Pancreas (tissue), 10 donors: ENCODE measurements around the gene DKK3. TPM values are rescaled to one million over a fixed set of nuclear protein-coding genes. Genes with fewer than 3 reads are reported as not detected.

ENCODE experiments used
- ATAC-seq, 4 donors: fragments of 200-7000 bp; cut with Tn5 transposase; one replicate each; pipeline versions ENCODE4 v1.8.0 to v1.9.1; 2020; ENCODE audit warnings: mild to moderate bottlenecking in 4 of 4, moderate library complexity in 4 of 4
- DNase-seq, 6 donors: peaks; one replicate each; pipeline ENCODE4 v3.0.0-alpha.2; 2020
- FAIRE-seq: peaks from 2 replicates; lab custom pipeline; 2012; peaks lifted over from hg19 to GRCh38; lab: Jason Lieb, UNC
- H3K27ac ChIP-seq, 4 donors: fragments of 200-600 bp; sonication (generic); 1 replicate in 3 of 4; 2 replicates in 1 of 4; pipeline versions ENCODE4 v1.5.0 to v1.8.0; 2020
- H3K27me3 ChIP-seq, 4 donors: fragments of 200-600 bp; one replicate each; pipeline ENCODE4 v1.8.0; 2021
- H3K36me3 ChIP-seq, 3 donors: fragments of 200-600 bp; sonication (generic) in 1 of 3; one replicate each; pipeline versions ENCODE4 v1.5.0 to v1.8.0; 2020 to 2021
- H3K4me1 ChIP-seq, 3 donors: fragments of 200-600 bp; one replicate each; pipeline ENCODE4 v1.8.0; 2021
- H3K4me3 ChIP-seq, 4 donors: fragments of 200-600 bp; sonication (generic) in 2 of 4; one replicate each; pipeline versions ENCODE4 v1.5.0 to v1.8.0; 2020 to 2021
- H3K9me3 ChIP-seq, 4 donors: fragments of 200-600 bp; one replicate each; pipeline ENCODE4 v1.8.0; 2021
- WGBS, 2 donors: extraction: QIAGEN DNeasy Blood & Tissue Kit; methylation state at CpG; one replicate each; pipeline ENCODE4 v1.1.7; 2013; 5-methylcytosine and 5-hydroxymethylcytosine counted together
- intact Hi-C, 3 donors: fragments of 100-400 bp; cut with DNase I; formaldehyde crosslinking; loops; one replicate each; pipeline versions ENCODE4 v1.11.1 to v1.14.2; 2022
- polyA plus RNA-seq, 2 donors: library from polyadenylated mRNA; stranded (reverse); fragments of 200-250 nt; gene quantifications; one replicate each; pipeline ENCODE4 v1.2.3, GENCODE V29; 2013
- total RNA-seq, 6 donors: library from RNA; stranded (reverse); fragmentation: NEBNext Ultra II Directional in 4 of 6; extraction: Animal tissue kit (Norgen Biotek cat#: 25700) in 4 of 6; gene quantifications; one replicate each; pipeline versions ENCODE4 v1.2.1 to v1.2.4, GENCODE V29; 2021 to 2023
- TF ChIP-seq, protein P1 (sequence below), 4 donors: fragments of 200-600 bp; sonication (generic) in 3 of 4; IDR thresholded peaks; one replicate each; pipeline versions ENCODE4 v1.5.0 to v1.8.0; 2021; ENCODE audit warnings: antibody characterized with exemption in 4 of 4
- donor health status: healthy with polysubstance abuse.
- donor health status: DM: no; HTN: no; CAD: no; lungs with moderate emphysema.
- donor health status: DM: no; HTN: no; CAD: no.
- donor health status: control.
- donor health status: control.
- donor health status: Bipolar disorder and iron deficiency.
- donor health status: DM: yes; HTN: yes; CAD: no.
- donor health status: DM: no; HTN: no; CAD: no.
- donor health status: DM: no; HTN: no; CAD: no.
- donor health status: DM: yes; HTN: yes; CAD: no.

DKK3 gene
- total and polyA plus RNA-seq, 8 donors: 2.7 to 10.5 (median 5.8) TPM

DNA sequence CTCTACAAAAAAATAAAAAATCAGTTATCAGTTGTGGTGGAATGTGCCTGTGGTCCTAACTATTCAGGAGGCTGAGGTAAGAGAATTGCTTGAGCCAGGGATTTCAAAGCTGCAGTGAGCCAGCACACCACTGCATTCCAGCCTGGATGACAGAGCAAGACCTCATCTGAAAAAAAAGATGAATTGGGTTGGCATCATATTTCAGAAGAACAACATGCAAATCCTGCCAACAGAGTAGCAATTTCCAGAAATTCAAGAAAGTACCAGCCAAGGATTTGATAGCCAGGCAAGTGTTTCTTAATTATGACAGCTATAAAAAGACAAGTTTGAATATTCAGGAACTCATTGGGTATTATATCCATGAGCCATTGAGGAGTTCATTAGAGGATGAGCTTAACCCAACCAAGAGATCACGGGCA is 91.4 kb downstream of the DKK3 start:
- DNase-seq: no peak
- 96 to 100% methylated on average over 1 of the region's 1 CpG for WGBS, 2 donors
- no peak for FAIRE-seq

DNA sequence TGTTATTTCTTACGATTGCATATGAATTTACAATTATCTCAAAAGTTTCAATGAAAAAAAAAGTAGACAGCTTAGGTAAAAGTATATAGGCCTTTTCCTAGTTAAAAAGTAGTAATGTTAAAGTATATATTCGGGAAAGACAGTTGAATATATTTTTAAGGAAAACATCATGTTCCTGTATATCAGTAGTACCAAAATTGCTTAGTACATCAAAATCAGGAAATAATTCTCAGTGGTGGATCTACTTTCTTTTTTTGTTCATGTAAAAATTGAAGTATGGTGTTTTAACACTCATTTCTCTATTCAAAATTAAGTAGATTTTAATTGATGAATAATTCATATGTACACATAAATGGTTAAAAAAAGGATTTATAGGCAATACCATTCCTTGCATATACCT is 92.8 kb downstream of the DKK3 start:
- Histone ChIP-seq H3K4me3 (no peak overlapping the region), H3K36me3 (peaks cover 0 to under 1% (median 0%) of the 10 kb centered on the region in 3 donors), H3K4me1 (no peaks in the 10 kb centered on the region), H3K27me3 (no peaks in the 10 kb centered on the region), H3K27ac (no peak overlapping the region), H3K9me3 (no peaks in the 10 kb centered on the region)
- DNase-seq (no peak), ATAC-seq (no peak), FAIRE-seq (no peak)
- TF ChIP-seq, protein P1, sequence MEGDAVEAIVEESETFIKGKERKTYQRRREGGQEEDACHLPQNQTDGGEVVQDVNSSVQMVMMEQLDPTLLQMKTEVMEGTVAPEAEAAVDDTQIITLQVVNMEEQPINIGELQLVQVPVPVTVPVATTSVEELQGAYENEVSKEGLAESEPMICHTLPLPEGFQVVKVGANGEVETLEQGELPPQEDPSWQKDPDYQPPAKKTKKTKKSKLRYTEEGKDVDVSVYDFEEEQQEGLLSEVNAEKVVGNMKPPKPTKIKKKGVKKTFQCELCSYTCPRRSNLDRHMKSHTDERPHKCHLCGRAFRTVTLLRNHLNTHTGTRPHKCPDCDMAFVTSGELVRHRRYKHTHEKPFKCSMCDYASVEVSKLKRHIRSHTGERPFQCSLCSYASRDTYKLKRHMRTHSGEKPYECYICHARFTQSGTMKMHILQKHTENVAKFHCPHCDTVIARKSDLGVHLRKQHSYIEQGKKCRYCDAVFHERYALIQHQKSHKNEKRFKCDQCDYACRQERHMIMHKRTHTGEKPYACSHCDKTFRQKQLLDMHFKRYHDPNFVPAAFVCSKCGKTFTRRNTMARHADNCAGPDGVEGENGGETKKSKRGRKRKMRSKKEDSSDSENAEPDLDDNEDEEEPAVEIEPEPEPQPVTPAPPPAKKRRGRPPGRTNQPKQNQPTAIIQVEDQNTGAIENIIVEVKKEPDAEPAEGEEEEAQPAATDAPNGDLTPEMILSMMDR (IDR thresholded peaks at IDR 0.05): no peak
- whole genome bisulfite sequencing, 2 donors: 99% methylated on average over 2 of the region's 2 CpGs
- intact Hi-C loops: no loop called here

More for the DNA sequence above, 91.4 kb downstream of the DKK3 start:
- H3K27ac ChIP-seq: no peak overlapping the region
- H3K4me1 ChIP-seq: no peaks in the 10 kb centered on the region
- peaks cover 0 to 10% (median 0%) of the 10 kb centered on the region in 3 donors for H3K36me3 ChIP-seq
- H3K4me3 ChIP-seq: no peak overlapping the region
- no peaks in the 10 kb centered on the region for H3K9me3 ChIP-seq
- peak in 3 of 4 donors; percentile 39 to 56 (median 56) for ATAC-seq
- no peaks in the 10 kb centered on the region for H3K27me3 ChIP-seq
- intact Hi-C loops: no loop called here
- TF ChIP-seq, protein P1 (IDR thresholded peaks at IDR 0.05): no peak

DNA sequence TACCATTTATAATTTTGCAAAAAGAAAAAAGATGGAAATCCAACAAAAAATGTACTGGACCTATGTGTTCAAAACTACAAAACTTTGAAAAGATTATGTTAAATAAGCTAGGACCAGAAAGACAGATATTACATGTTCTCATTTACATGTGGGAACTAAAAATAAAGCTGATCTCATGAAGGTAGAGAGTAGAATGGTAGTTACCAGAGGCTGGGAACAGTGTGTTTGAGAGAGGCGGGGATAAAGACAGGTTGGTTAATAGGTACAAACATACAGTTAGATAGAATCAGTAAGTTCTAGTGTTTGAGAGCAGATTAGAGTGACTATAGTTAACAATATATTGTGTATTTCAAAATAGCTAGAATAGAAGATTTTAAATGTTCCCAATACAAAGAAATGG is 95.0 kb downstream of the DKK3 start:
- FAIRE-seq: no peak
- TF ChIP-seq, protein P1 (IDR thresholded peaks at IDR 0.05): no peak
- no peaks in the 10 kb centered on the region for H3K27me3 ChIP-seq
- no peaks in the 10 kb centered on the region for H3K4me1 ChIP-seq
- DNase-seq: no peak
- no peaks in the 10 kb centered on the region for H3K9me3 ChIP-seq
- no peak overlapping the region for H3K27ac ChIP-seq
- ATAC-seq: no peak
- intact Hi-C loops: no loop called here
- WGBS, 2 donors: 96 to 97% methylated on average over 1 of the region's 1 CpG
- peaks cover 0 to 3% (median 0%) of the 10 kb centered on the region in 3 donors for H3K36me3 ChIP-seq
- no peak overlapping the region for H3K4me3 ChIP-seq

Other genes starting within 250 kb of the DKK3 start
- gene USP47, start 166.7 kb downstream of the DKK3 start, total RNA-seq: 10 to 100 TPM; 20.1 to 32.3 (median 21.3) TPM
- gene USP47, start 166.7 kb downstream of the DKK3 start, polyA plus RNA-seq: 10 to 100 TPM; 16.2 to 23.9 TPM
- 10 to 100 TPM; 20.4 to 38.8 (median 27.1) TPM for gene MICAL2, start 102.0 kb upstream of the DKK3 start, total RNA-seq
- 1 to 10 TPM; 4.8 to 5.4 TPM for gene MICAL2, start 102.0 kb upstream of the DKK3 start, polyA plus RNA-seq